Activated naive CD8-positive, alpha-beta T cell treated with anti-CD3 and anti-CD28 coated beads, Interleukin-2, amount 50 U/mL, for 24 hours (primary cell): ENCODE measurements around the gene EIF2B2.
"Not testable (repeated sequence)": the region's sequence is repeated elsewhere in the genome, so short reads cannot be mapped to it uniquely, and the experiment has no call there.

ENCODE experiments used
- ATAC-seq: fragments of 150-1000 bp; cut with Tn5 transposase; one replicate; pipeline ENCODE4 v1.10.0; 2021
- DNase-seq: peaks from one replicate; pipeline ENCODE4 v3.0.0; 2021
- H3K27ac Mint-ChIP-seq: one replicate; pipeline ENCODE4 v1.8.0; 2021; ENCODE audit warnings: mild to moderate bottlenecking, mixed read lengths
- H3K27me3 Mint-ChIP-seq: one replicate; pipeline ENCODE4 v1.8.0; 2021; ENCODE audit warnings: mixed read lengths
- H3K36me3 Mint-ChIP-seq: one replicate; pipeline ENCODE4 v1.8.0; 2021; ENCODE audit warnings: low read depth, mixed read lengths
- H3K4me1 Mint-ChIP-seq: one replicate; pipeline ENCODE4 v1.8.0; 2021; ENCODE audit warnings: mixed read lengths
- H3K4me3 Mint-ChIP-seq: one replicate; pipeline ENCODE4 v1.8.0; 2021; ENCODE audit warnings: mild to moderate bottlenecking, moderate library complexity, mixed read lengths
- H3K9me3 Mint-ChIP-seq: one replicate; pipeline ENCODE4 v1.8.0; 2021; ENCODE audit warnings: mixed read lengths

EIF2B2 gene

DNA sequence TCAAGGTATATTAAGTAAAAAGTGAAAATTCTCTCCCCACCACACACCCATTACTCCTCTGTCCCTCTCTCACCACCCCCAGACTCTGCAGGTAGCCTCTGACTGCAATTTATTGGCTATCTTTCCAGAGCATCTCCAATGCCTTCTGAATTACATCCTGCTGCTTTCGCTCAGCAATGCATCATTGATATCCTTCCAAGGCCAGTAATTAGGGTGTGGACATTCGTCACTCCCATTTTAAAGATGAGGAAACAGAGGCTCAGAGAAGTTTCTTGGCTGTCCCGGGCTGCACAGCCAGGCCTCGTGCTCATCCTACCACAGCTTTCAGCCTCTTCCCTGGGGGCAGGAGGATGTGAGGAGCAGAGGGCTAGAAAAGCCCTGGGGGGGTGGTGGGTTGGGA, 23.7 kb upstream of the EIF2B2 start:
- DNase-seq (no peak), ATAC-seq (no peak)
- Mint-ChIP-seq H3K27me3 (no peaks in the 10 kb centered on the region), H3K4me3 (no peak overlapping the region), H3K4me1 (no peaks in the 10 kb centered on the region), H3K9me3 (no peaks in the 10 kb centered on the region), H3K36me3 (no peaks in the 10 kb centered on the region), H3K27ac (no peak overlapping the region)

DNA sequence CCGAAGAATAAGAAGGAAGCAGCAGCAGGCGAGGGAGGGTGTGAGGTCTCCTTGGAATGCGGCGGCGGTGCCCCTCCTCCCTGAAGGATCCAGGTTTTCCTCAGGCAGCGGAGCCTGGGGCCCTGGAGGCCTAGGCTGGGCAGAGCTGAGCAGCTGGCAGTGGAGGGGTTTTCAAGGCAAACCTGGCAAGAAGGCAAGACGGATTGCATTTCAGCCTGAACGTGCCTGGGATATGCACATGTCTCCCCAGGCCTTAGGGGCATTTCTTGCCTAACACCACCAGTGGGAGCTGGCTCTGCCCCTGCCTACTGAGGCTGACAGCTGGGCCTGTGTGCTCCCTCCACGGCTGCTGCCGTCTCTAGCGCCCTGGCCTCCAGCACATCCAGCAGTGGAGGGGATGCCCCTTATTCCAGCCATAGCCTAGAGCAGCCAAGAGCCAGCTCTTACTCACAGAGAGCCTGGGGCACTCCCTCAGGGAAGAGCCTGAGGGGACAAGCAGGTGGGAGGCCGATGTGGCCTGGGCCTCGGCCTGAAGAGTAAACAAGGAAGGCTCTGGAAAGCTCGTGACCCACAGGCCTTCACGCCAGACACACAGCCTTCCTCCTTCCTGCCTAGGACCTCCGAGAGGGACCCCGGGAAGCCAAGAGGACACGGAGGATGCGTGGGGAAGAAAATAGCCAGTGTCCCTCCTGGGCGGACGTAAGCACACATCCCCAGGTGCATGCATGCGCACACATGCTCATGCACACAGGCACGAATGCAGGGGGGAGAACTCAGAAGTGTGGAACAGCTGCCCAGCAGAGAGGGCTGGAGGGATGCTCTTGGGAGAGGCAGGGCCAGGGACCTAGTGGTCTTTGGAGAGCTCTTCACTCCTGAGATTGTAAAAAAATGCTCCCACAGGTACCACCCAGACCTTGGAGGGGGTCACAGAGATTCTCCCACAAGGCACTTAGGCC, 23.0 kb upstream of the EIF2B2 start:
- no peaks in the 10 kb centered on the region for H3K27me3 Mint-ChIP-seq
- H3K4me3 Mint-ChIP-seq = no peak overlapping the region
- no peaks in the 10 kb centered on the region for H3K4me1 Mint-ChIP-seq
- H3K9me3 Mint-ChIP-seq = no peaks in the 10 kb centered on the region
- H3K27ac Mint-ChIP-seq = no peak overlapping the region
- no peaks in the 10 kb centered on the region for H3K36me3 Mint-ChIP-seq
- ATAC-seq (no peak), DNase-seq (no peak)

DNA sequence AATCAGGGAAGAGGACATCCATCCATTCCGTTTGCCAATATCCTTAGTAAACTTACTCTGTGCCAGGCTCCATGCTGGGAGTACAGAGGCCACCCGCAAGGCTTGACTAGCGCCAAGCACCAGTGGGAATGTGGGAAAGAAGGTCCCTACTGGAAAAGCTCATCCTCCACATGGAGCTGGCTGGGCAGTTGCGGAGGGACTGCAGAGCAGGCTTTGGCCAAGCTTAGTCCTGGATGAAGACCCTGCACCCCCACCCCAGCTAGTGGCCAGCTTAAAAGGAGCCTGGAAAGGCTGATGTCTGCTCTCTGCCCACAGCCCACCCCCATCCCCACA, 22.4 kb upstream of the EIF2B2 start:
- no peaks in the 10 kb centered on the region for H3K4me1 Mint-ChIP-seq
- no peak overlapping the region for H3K27ac Mint-ChIP-seq
- no peak for DNase-seq

DNA sequence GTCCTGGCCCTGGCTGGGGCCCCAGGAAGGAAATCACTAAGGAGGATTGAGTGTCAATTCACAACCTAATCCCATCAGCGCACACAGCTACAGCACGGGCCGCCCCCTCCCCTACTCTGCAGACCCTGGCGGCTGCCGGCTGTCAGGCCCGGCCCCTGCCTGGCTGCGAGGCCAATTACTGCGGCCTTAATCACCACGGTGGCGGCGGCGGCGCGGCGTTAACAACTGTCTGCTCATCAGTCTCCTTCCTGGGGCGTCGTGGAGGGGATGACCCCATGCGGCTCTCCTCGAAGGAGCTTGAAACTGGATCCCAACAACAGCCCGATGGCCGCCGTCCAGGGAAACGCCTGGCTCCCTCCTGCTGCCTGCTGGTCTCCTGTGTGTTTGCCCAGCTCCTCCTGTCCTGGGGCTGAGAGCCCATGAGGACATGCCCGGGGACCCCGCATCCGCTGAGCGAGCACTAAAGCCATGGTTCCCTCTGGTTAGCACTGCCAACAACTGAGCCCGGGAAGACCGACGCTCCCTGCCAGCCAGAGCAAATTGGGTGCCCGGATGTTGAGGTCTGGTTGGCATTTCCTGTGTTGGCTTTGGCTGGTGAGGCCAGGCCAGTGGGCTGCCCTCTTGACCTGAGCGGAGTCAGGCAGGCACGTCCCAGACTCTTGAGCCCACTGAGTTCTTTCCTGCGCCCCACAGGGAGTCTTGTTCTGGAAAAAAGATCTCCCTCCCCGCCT, 21.8 kb upstream of the EIF2B2 start:
- no peaks in the 10 kb centered on the region for H3K4me1 Mint-ChIP-seq
- H3K27ac Mint-ChIP-seq = no peak overlapping the region
- H3K9me3 Mint-ChIP-seq = no peaks in the 10 kb centered on the region
- ATAC-seq (no peak), DNase-seq (no peak)
- no peaks in the 10 kb centered on the region for H3K36me3 Mint-ChIP-seq
- no peak overlapping the region for H3K4me3 Mint-ChIP-seq
- no peaks in the 10 kb centered on the region for H3K27me3 Mint-ChIP-seq

More for the DNA sequence above, 22.4 kb upstream of the EIF2B2 start:
- H3K27me3 Mint-ChIP-seq = no peaks in the 10 kb centered on the region
- H3K4me3 Mint-ChIP-seq = no peak overlapping the region
- ATAC-seq = no peak
- no peaks in the 10 kb centered on the region for H3K9me3 Mint-ChIP-seq
- H3K36me3 Mint-ChIP-seq = no peaks in the 10 kb centered on the region

DNA sequence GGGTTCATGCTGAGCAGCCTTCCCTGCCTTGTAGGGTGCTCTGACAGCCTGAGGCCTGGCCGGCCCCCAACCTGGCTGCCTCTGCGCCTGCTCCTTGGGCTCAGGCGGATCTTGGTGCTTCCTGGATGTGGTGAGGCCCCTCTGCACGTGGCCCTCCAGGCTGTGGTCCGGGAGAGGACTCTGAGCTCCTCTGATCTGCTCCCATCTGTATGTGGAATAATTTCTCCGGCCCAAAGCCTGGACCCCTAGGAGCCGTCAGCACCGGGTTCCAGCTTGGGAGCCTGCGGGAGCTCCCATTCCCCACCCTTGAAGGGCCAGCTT, 21.3 kb upstream of the EIF2B2 start:
- Mint-ChIP-seq H3K4me3 (no peak overlapping the region), H3K27ac (no peak overlapping the region), H3K27me3 (no peaks in the 10 kb centered on the region), H3K9me3 (no peaks in the 10 kb centered on the region), H3K4me1 (no peaks in the 10 kb centered on the region), H3K36me3 (no peaks in the 10 kb centered on the region)
- DNase-seq = no peak
- no peak for ATAC-seq

GRCh38 chr14:74981833-74982232, 20.9 kb upstream of the EIF2B2 start:
- ATAC-seq = no peak
- H3K27ac Mint-ChIP-seq = no peak overlapping the region
- no peaks in the 10 kb centered on the region for H3K27me3 Mint-ChIP-seq
- no peak overlapping the region for H3K4me3 Mint-ChIP-seq
- no peaks in the 10 kb centered on the region for H3K4me1 Mint-ChIP-seq
- no peaks in the 10 kb centered on the region for H3K36me3 Mint-ChIP-seq
- H3K9me3 Mint-ChIP-seq = no peaks in the 10 kb centered on the region
- DNase-seq = no peak

DNA sequence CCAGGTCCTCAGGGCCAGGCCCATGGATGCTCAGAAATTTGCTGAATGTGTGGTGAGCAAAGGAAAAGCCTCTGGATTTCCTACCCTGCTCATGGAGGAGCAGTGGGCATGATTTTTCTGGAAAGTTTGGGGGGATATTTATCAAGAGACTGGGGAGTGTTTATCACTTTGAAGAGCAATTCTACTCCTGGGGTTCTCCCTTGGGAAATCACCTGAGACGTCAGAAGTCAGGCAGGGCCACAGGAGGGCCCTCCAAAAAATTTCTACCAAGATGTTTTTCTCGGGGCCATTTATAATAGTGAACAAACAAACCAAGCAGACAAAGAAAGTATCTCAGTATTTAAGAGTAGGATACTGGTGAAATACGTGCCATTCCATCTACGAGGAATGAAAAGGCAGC, 20.1 kb upstream of the EIF2B2 start:
- Mint-ChIP-seq H3K27me3 (no peaks in the 10 kb centered on the region), H3K9me3 (no peaks in the 10 kb centered on the region), H3K4me1 (no peaks in the 10 kb centered on the region), H3K36me3 (no peaks in the 10 kb centered on the region), H3K4me3 (no peak overlapping the region), H3K27ac (no peak overlapping the region)
- DNase-seq (no peak), ATAC-seq (no peak)

- no peaks in the 10 kb centered on the region for H3K4me1 Mint-ChIP-seq
- ATAC-seq = no peak
- H3K27me3 Mint-ChIP-seq = no peaks in the 10 kb centered on the region
- no peak overlapping the region for H3K4me3 Mint-ChIP-seq
- no peaks in the 10 kb centered on the region for H3K36me3 Mint-ChIP-seq
- no peak for DNase-seq
- no peaks in the 10 kb centered on the region for H3K9me3 Mint-ChIP-seq
- no peak overlapping the region for H3K27ac Mint-ChIP-seq
Measured at GRCh38 chr14:74983343-74983742, 19.4 kb upstream of the EIF2B2 start.

- no peaks in the 10 kb centered on the region for H3K27me3 Mint-ChIP-seq
- no peaks in the 10 kb centered on the region for H3K4me1 Mint-ChIP-seq
- DNase-seq = no peak
- no peak for ATAC-seq
- no peak overlapping the region for H3K27ac Mint-ChIP-seq
- no peaks in the 10 kb centered on the region for H3K36me3 Mint-ChIP-seq
- no peaks in the 10 kb centered on the region for H3K9me3 Mint-ChIP-seq
- H3K4me3 Mint-ChIP-seq = no peak overlapping the region
Measured at GRCh38 chr14:74984236-74985027, 18.3 kb upstream of the EIF2B2 start.

- Mint-ChIP-seq H3K27me3 (no peaks in the 10 kb centered on the region), H3K27ac (no peak overlapping the region), H3K4me1 (no peaks in the 10 kb centered on the region), H3K4me3 (no peak overlapping the region), H3K9me3 (no peaks in the 10 kb centered on the region), H3K36me3 (no peaks in the 10 kb centered on the region)
- DNase-seq (no peak), ATAC-seq (no peak)
Measured at GRCh38 chr14:74985028-74985310, 17.8 kb upstream of the EIF2B2 start.

- Mint-ChIP-seq H3K4me1 (no peaks in the 10 kb centered on the region), H3K9me3 (no peaks in the 10 kb centered on the region), H3K27ac (no peak overlapping the region), H3K4me3 (no peak overlapping the region), H3K27me3 (no peaks in the 10 kb centered on the region), H3K36me3 (no peaks in the 10 kb centered on the region)
- ATAC-seq = no peak
- DNase-seq = no peak
Measured at GRCh38 chr14:74985806-74986205, 16.9 kb upstream of the EIF2B2 start.

DNA sequence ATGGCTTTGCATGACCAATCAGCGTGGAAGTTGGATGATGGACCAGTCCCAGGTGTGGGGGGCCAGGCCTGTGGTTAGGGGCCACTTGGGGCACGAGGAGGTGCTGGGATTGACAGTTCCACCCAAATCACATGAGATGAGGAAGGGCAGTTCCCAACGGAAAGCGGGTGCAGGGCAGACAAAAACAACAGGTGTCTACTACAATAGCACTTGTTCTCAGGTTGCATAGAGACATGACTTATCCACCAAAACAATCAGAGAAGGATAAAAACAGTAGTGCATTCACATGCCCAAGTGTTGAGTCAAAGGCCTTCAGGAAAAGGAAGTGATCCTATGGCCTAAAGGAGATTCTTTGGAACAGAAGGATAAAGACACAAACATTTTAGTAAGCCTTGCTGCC, 14.6 kb upstream of the EIF2B2 start:
- Mint-ChIP-seq H3K36me3 (no peaks in the 10 kb centered on the region), H3K4me1 (no peaks in the 10 kb centered on the region), H3K27ac (no peak overlapping the region), H3K27me3 (no peaks in the 10 kb centered on the region), H3K9me3 (no peaks in the 10 kb centered on the region), H3K4me3 (no peak overlapping the region)
- ATAC-seq (no peak), DNase-seq (no peak)

DNA sequence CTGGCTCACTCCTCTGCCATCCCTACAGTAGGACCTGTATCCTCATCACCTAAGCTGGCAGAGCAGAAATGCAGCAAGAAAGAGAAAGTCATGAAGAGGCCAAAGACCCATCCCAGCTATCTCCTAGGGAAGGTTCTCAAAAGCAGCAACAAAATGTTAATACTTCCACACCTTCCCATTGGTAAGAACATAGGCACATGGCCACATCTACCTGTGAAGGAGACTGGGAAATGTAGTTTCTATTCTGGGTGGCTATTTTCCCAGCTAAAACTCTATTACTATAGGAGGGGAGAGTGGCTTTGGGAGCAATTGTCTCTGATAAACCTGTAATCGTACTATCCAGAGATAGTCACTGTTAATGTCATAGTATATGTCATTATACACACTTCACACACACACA, 13.7 kb upstream of the EIF2B2 start:
- H3K36me3 Mint-ChIP-seq = no peaks in the 10 kb centered on the region
- DNase-seq (no peak), ATAC-seq (no peak)
- no peaks in the 10 kb centered on the region for H3K27me3 Mint-ChIP-seq
- H3K27ac Mint-ChIP-seq = no peak overlapping the region
- no peaks in the 10 kb centered on the region for H3K9me3 Mint-ChIP-seq
- no peak overlapping the region for H3K4me3 Mint-ChIP-seq
- no peaks in the 10 kb centered on the region for H3K4me1 Mint-ChIP-seq

DNA sequence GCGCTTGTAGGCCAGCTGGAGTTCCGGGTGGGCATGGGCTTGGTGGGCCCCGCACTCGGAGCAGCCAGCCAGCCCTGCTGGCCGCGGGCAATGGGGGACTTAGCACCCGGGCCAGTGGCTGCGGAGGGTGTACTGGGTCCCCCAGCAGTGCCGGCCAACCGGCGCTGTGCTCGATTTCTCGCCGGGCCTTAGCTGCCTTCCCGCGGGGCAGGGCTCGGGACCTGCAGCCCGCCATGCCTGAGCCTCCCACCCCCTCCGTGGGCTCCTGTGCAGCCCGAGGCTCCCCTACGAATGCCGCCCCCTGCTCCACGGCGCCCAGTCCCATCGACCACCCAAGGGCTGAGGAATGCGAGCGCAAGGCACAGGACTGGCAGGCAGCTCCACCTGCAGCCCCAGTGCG, 8.5 kb upstream of the EIF2B2 start:
- not testable (repeated sequence) for H3K36me3 Mint-ChIP-seq, DNase-seq, H3K27me3 Mint-ChIP-seq, H3K4me1 Mint-ChIP-seq, ATAC-seq, H3K9me3 Mint-ChIP-seq, H3K27ac Mint-ChIP-seq, H3K4me3 Mint-ChIP-seq

GRCh38 chr14:74995781-74996180, 6.9 kb upstream of the EIF2B2 start:
- H3K9me3 Mint-ChIP-seq, H3K36me3 Mint-ChIP-seq, H3K27ac Mint-ChIP-seq, DNase-seq, H3K27me3 Mint-ChIP-seq, ATAC-seq, H3K4me1 Mint-ChIP-seq, H3K4me3 Mint-ChIP-seq: not testable (repeated sequence)
